Mucosa of descending colon (tissue), 3 donors: ENCODE data around the gene CDK14. TPM values are rescaled to one million over a fixed set of nuclear protein-coding genes. Genes with fewer than 3 reads are reported as not detected.
"Not testable (repeated sequence)": the region's sequence is repeated elsewhere in the genome, so short reads cannot be mapped to it uniquely, and the experiment has no call there.

Experiments
- ATAC-seq: fragments of 200-7000 bp; cut with Tn5 transposase; one replicate; pipeline ENCODE4 v1.9.1; 2020; ENCODE audit warnings: mild to moderate bottlenecking, moderate library complexity
- DNase-seq, 3 donors: peaks; one replicate each; pipeline ENCODE4 v3.0.0-alpha.2; 2020
- H3K36me3 ChIP-seq: fragments of 200-600 bp; one replicate; pipeline ENCODE4 v1.8.0; 2021; ENCODE audit warnings: low read depth, mild to moderate bottlenecking
- H3K4me1 ChIP-seq: fragments of 200-600 bp; one replicate; pipeline ENCODE4 v1.8.0; 2021; ENCODE audit warnings: low read depth, mild to moderate bottlenecking
- H3K4me3 ChIP-seq: fragments of 200-600 bp; one replicate; pipeline ENCODE4 v1.8.0; 2021; ENCODE audit warnings: mild to moderate bottlenecking
- H3K9me3 ChIP-seq: fragments of 200-600 bp; one replicate; pipeline ENCODE4 v1.8.0; 2021; ENCODE audit warnings: mild to moderate bottlenecking
- CTCF ChIP-seq: fragments of 200-600 bp; IDR thresholded peaks from one replicate; pipeline ENCODE4 v1.8.0; 2022; ENCODE audit warnings: antibody characterized with exemption, mild to moderate bottlenecking
- intact Hi-C, 2 donors: fragments of 100-400 bp; cut with DNase I in 1 of 2; cut with micrococcal nuclease in 1 of 2; formaldehyde crosslinking; loops; one replicate each; pipeline versions ENCODE4 v1.11.0 to v1.11.1; 2022; cut with DNase I, micrococcal nuclease
- total RNA-seq, 3 donors: library from RNA; stranded (reverse); fragmentation: NEBNext Ultra II Directional in 2 of 3; extraction: Animal tissue kit (Norgen Biotek cat#: 25700) in 2 of 3; gene quantifications; one replicate each; pipeline versions ENCODE4 v1.2.1 to v1.2.4, GENCODE V29; 2021 to 2023
- donor health status: DM: no; HTN: no; CAD: no; lungs with moderate emphysema.
- donor health status: DM: no; HTN: no; CAD: no.
- donor health status: DM: no; HTN: yes; CAD: no.

The CDK14 gene
- total RNA-seq, 3 donors from 2014 or later = 5.4 to 24.4 (median 5.6) TPM

GRCh38 chr7:90631502-90631901, 35.4 kb downstream of the CDK14 start:
- no peak for TF ChIP-seq CTCF
- DNase-seq = no peak
- no peaks in the 10 kb centered on the region for H3K4me1 ChIP-seq
- ATAC-seq = no peak
- no peak overlapping the region for H3K4me3 ChIP-seq
- no peaks in the 10 kb centered on the region for H3K36me3 ChIP-seq
- no peaks in the 10 kb centered on the region for H3K9me3 ChIP-seq
- intact Hi-C loops = no loop called here

GRCh38 chr7:90639683-90640082, 43.6 kb downstream of the CDK14 start:
- intact Hi-C loops = not testable (repeated sequence)
- peak in 1 of 3 donors; percentile 17 for DNase-seq

GRCh38 chr7:90642978-90643377, 46.9 kb downstream of the CDK14 start:
- no peak overlapping the region for H3K4me3 ChIP-seq
- no peaks in the 10 kb centered on the region for H3K9me3 ChIP-seq
- ATAC-seq (no peak), DNase-seq (no peak)
- H3K4me1 ChIP-seq = no peaks in the 10 kb centered on the region
- intact Hi-C loops = no loop called here
- no peaks in the 10 kb centered on the region for H3K36me3 ChIP-seq
- TF ChIP-seq CTCF = no peak

More at GRCh38 chr7:90639683-90640082, 43.6 kb downstream of the CDK14 start:
- ATAC-seq, H3K36me3 ChIP-seq, H3K4me3 ChIP-seq, H3K9me3 ChIP-seq, H3K4me1 ChIP-seq: not testable (repeated sequence)

GRCh38 chr7:90645784-90646183, 49.7 kb downstream of the CDK14 start:
- intact Hi-C loops = no loop called here
- no peak for TF ChIP-seq CTCF
- DNase-seq (no peak), ATAC-seq (no peak)
- no peak overlapping the region for H3K4me3 ChIP-seq
- no peaks in the 10 kb centered on the region for H3K4me1 ChIP-seq
- no peaks in the 10 kb centered on the region for H3K9me3 ChIP-seq
- no peaks in the 10 kb centered on the region for H3K36me3 ChIP-seq

- intact Hi-C loops = no loop called here
Observed at GRCh38 chr7:90648107-90648506, 52.0 kb downstream of the CDK14 start.

GRCh38 chr7:90648834-90649233, 52.7 kb downstream of the CDK14 start:
- Histone ChIP-seq H3K4me1 (no peaks in the 10 kb centered on the region), H3K36me3 (no peaks in the 10 kb centered on the region), H3K9me3 (no peaks in the 10 kb centered on the region), H3K4me3 (no peak overlapping the region)
- TF ChIP-seq CTCF = no peak
- ATAC-seq = no peak
- no peak for DNase-seq
- intact Hi-C loops = no loop called here

More at GRCh38 chr7:90648107-90648506, 52.0 kb downstream of the CDK14 start:
- Histone ChIP-seq H3K4me3 (no peak overlapping the region), H3K36me3 (no peaks in the 10 kb centered on the region), H3K4me1 (no peaks in the 10 kb centered on the region), H3K9me3 (no peaks in the 10 kb centered on the region)
- ATAC-seq = no peak
- DNase-seq = no peak
- no peak for TF ChIP-seq CTCF
